OCI-LY1 (cell line): Measurements from ENCODE around the gene BMP7.

Experiments used
- H2AFZ ChIP-seq: fragments of 200-600 bp; sonication (generic), shearing (Covaris generic); 2 replicates; pipeline ENCODE4 v1.6.0; 2014; ENCODE audit warnings: antibody characterized with exemption, mild to moderate bottlenecking, low read length
- H3F3A ChIP-seq: fragments of 200-600 bp; sonication (generic), shearing (Covaris generic); 2 replicates; pipeline ENCODE4 v1.6.0; 2014; ENCODE audit warnings: mild to moderate bottlenecking, antibody characterized with exemption, low read length, moderate library complexity; ENCODE audit not compliant: insufficient read depth
- H3K27ac ChIP-seq: fragments of 200-600 bp; sonication (generic); 2 replicates; pipeline ENCODE4 v1.5.1; 2014; ENCODE audit warnings: low read length, mixed run types, mild to moderate bottlenecking, low read depth; ENCODE audit not compliant: poor library complexity, severe bottlenecking
- H3K27me3 ChIP-seq: fragments of 200-600 bp; sonication (generic); 2 replicates; pipeline ENCODE4 v1.6.0; 2014; ENCODE audit warnings: antibody characterized with exemption, mild to moderate bottlenecking, low read length, moderate library complexity; ENCODE audit not compliant: insufficient read depth
- H3K36me3 ChIP-seq: fragments of 200-600 bp; sonication (generic); 2 replicates; pipeline ENCODE4 v1.6.1; 2014; ENCODE audit warnings: mild to moderate bottlenecking, antibody characterized with exemption, low read length, moderate library complexity, mixed read lengths; ENCODE audit not compliant: insufficient read depth
- H3K4me1 ChIP-seq: fragments of 200-600 bp; sonication (generic); 2 replicates; pipeline ENCODE4 v1.5.1; 2014; ENCODE audit warnings: mild to moderate bottlenecking, low read length, moderate library complexity; ENCODE audit not compliant: insufficient read depth, severe bottlenecking
- H3K4me2 ChIP-seq: fragments of 200-600 bp; sonication (generic), shearing (Covaris generic); 2 replicates; pipeline ENCODE4 v1.6.1; 2014; ENCODE audit warnings: low read length
- H3K4me3 ChIP-seq: fragments of 200-600 bp; sonication (generic); 2 replicates; pipeline ENCODE4 v1.5.1; 2014; ENCODE audit warnings: low read length, low read depth, mild to moderate bottlenecking, mixed read lengths; ENCODE audit not compliant: poor library complexity, severe bottlenecking
- H3K79me2 ChIP-seq: fragments of 200-600 bp; shearing (Covaris generic); 2 replicates; pipeline ENCODE4 v1.6.1; 2016; ENCODE audit warnings: mixed run types, low read length, mixed read lengths; ENCODE audit not compliant: insufficient read depth
- H3K9ac ChIP-seq: fragments of 200-600 bp; sonication (generic), shearing (Covaris generic); 2 replicates; pipeline ENCODE4 v1.6.1; 2014; ENCODE audit warnings: mild to moderate bottlenecking, low read length, mixed read lengths
- H3K9me2 ChIP-seq: fragments of 200-600 bp; sonication (generic), shearing (Covaris generic); 2 replicates; pipeline ENCODE4 v1.6.1; 2014; ENCODE audit warnings: low read depth, mild to moderate bottlenecking, low read length, mixed read lengths
- H3K9me3 ChIP-seq: fragments of 200-600 bp; shearing (Covaris generic); 2 replicates; pipeline ENCODE4 v1.6.1; 2014; ENCODE audit warnings: low read length, mixed read lengths
- H4K20me1 ChIP-seq: fragments of 200-600 bp; sonication (generic), shearing (Covaris generic); 2 replicates; pipeline ENCODE4 v1.6.0; 2016; ENCODE audit warnings: mild to moderate bottlenecking, low read length; ENCODE audit not compliant: insufficient read depth
- EZH2 ChIP-seq: fragments of 200-600 bp; sonication (generic), shearing (Covaris generic); IDR thresholded peaks from 2 replicates; pipeline ENCODE4 v1.8.0; 2017; ENCODE audit warnings: borderline replicate concordance, mixed run types, mild to moderate bottlenecking, antibody characterized with exemption, low read length, moderate library complexity, mixed read lengths
- TF ChIP-seq, protein P1 (sequence below): fragments of 200-600 bp; sonication (generic), shearing (Covaris generic); IDR thresholded peaks from 2 replicates; pipeline ENCODE4 v1.5.1; 2017; ENCODE audit warnings: mild to moderate bottlenecking, antibody characterized with exemption, low read length, moderate library complexity, mixed read lengths

The BMP7 gene

DNA sequence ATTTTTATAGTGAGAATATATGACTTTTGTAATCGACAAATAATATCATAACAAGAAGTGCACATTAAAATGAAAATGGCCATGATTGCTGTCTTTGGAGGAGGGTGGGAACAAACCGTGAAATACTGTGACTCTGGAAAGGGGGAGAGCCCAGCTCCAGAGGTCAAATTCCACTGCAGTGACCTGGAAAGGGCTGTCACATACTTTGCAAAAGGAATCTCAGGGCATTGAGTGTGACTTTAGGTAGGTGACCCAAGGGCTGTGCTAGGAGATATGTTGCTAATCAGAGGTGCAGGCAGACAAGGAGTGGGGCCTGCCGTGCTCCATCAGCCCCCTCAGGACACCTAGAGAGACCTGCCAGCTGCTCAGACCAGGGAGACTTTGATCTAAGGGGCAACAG is 28.1 kb upstream of the BMP7 start:
- Histone ChIP-seq H3K27ac (peak overlapping the region; percentile 99), H3K4me1 (peaks cover 69% of the 10 kb centered on the region), H3F3A (no peaks in the 10 kb centered on the region), H3K9ac (peak overlapping the region; percentile 32; the same call in 1 of the 2 replicates), H2AFZ (peak overlapping the region; percentile 80), H3K4me3 (no peak overlapping the region), H3K9me3 (no peaks in the 10 kb centered on the region), H3K27me3 (no peaks in the 10 kb centered on the region), H3K36me3 (no peaks in the 10 kb centered on the region), H3K9me2 (no peaks in the 10 kb centered on the region), H3K4me2 (no peak overlapping the region; the same call in 1 of the 2 replicates), H4K20me1 (no peaks in the 10 kb centered on the region), H3K79me2 (no peaks in the 10 kb centered on the region)
- TF ChIP-seq, protein P1, sequence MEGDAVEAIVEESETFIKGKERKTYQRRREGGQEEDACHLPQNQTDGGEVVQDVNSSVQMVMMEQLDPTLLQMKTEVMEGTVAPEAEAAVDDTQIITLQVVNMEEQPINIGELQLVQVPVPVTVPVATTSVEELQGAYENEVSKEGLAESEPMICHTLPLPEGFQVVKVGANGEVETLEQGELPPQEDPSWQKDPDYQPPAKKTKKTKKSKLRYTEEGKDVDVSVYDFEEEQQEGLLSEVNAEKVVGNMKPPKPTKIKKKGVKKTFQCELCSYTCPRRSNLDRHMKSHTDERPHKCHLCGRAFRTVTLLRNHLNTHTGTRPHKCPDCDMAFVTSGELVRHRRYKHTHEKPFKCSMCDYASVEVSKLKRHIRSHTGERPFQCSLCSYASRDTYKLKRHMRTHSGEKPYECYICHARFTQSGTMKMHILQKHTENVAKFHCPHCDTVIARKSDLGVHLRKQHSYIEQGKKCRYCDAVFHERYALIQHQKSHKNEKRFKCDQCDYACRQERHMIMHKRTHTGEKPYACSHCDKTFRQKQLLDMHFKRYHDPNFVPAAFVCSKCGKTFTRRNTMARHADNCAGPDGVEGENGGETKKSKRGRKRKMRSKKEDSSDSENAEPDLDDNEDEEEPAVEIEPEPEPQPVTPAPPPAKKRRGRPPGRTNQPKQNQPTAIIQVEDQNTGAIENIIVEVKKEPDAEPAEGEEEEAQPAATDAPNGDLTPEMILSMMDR: no peak
- TF ChIP-seq EZH2: no peak

DNA sequence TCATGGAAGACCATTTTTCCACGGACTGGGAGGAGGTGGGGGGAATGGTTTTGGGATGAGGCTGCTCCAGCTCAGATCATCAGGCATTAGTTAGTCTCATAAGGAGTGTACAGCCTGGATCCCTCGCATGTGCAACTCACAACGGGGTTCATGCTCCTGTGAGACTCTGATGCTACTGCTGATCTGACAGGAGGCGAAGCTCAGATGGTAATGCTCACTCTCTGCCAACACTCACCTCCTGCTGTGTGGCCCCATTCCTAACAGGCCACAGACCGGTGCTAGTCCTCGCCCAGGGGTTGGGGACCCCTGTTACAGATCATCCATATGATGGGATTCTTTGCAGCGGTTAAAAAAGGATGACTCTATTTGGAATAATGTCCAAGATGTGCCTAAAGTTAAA is 27.6 kb upstream of the BMP7 start:
- no peak for TF ChIP-seq EZH2
- TF ChIP-seq, protein P1: no peak
- Histone ChIP-seq H3F3A (no peaks in the 10 kb centered on the region), H4K20me1 (no peaks in the 10 kb centered on the region), H3K4me3 (no peak overlapping the region), H3K27ac (peak overlapping the region; percentile 99), H3K9ac (peak overlapping the region; percentile 32; the same call in 1 of the 2 replicates), H3K4me1 (peaks cover 74% of the 10 kb centered on the region), H3K36me3 (no peaks in the 10 kb centered on the region), H2AFZ (no peak overlapping the region), H3K4me2 (no peak overlapping the region; the same call in 1 of the 2 replicates), H3K27me3 (no peaks in the 10 kb centered on the region), H3K79me2 (no peaks in the 10 kb centered on the region), H3K9me2 (no peaks in the 10 kb centered on the region), H3K9me3 (no peaks in the 10 kb centered on the region)

DNA sequence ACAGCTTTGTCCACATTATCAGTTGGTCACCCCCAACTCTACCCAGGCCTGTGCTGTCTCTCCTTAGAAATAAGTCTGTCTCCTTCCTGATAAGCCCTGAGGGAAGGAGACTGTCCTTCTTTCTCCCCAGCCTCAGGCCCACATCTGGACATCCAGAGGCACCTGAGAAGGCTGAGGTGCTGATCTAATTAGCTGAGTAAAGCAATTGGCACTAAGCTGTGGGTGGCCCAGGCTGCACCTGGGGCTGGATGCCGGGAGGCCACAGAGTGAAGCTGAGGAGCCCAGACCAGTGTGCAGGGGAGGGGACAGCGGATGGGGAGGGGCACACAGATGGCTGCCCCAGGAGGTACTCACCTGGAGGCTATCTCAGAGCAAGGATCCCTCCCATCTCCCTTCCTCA is 26.2 kb upstream of the BMP7 start:
- Histone ChIP-seq H3K27me3 (no peaks in the 10 kb centered on the region), H3K4me1 (peaks cover 88% of the 10 kb centered on the region), H3K4me3 (no peak overlapping the region)

More for the DNA sequence above, 26.2 kb upstream of the BMP7 start:
- Histone ChIP-seq H3K79me2 (no peaks in the 10 kb centered on the region), H3K36me3 (no peaks in the 10 kb centered on the region), H2AFZ (no peak overlapping the region), H3K27ac (peak overlapping the region; percentile 99), H3F3A (no peaks in the 10 kb centered on the region), H4K20me1 (no peaks in the 10 kb centered on the region), H3K9me3 (no peaks in the 10 kb centered on the region), H3K4me2 (no peak overlapping the region; the same call in 1 of the 2 replicates), H3K9me2 (no peaks in the 10 kb centered on the region), H3K9ac (peak overlapping the region; percentile 18; the same call in 1 of the 2 replicates)
- TF ChIP-seq, protein P1: no peak
